Measurements from ENCODE around the gene PTPRJ.

Gene PTPRJ

DNA sequence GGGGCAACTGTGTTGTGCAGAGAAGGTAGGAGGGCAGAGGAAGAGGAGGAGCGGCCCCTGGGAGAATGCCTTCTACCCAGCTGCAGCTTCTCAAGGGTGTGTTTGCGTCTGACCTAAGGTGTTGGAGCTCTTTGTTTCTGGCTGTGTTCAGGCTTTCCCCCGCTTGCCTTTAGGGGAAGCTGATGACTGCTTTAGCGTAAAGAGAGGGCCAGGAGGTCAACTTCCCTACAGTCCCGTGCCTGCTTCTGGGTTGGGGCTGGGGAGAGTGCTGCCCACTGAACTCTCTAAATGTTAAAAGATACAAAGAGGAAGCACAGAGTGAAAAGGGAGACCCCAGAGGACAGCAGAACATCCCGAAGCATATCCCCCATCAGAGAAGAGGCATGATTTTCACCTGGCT is 99.2 kb downstream of the PTPRJ start:
- DNase-seq: no peak
- no peaks in the 10 kb centered on the region for H3K27me3 ChIP-seq (ENCODE audit: insufficient read depth, low read depth, severe bottlenecking)
- TF ChIP-seq, protein P1, sequence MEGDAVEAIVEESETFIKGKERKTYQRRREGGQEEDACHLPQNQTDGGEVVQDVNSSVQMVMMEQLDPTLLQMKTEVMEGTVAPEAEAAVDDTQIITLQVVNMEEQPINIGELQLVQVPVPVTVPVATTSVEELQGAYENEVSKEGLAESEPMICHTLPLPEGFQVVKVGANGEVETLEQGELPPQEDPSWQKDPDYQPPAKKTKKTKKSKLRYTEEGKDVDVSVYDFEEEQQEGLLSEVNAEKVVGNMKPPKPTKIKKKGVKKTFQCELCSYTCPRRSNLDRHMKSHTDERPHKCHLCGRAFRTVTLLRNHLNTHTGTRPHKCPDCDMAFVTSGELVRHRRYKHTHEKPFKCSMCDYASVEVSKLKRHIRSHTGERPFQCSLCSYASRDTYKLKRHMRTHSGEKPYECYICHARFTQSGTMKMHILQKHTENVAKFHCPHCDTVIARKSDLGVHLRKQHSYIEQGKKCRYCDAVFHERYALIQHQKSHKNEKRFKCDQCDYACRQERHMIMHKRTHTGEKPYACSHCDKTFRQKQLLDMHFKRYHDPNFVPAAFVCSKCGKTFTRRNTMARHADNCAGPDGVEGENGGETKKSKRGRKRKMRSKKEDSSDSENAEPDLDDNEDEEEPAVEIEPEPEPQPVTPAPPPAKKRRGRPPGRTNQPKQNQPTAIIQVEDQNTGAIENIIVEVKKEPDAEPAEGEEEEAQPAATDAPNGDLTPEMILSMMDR (IDR thresholded peaks at IDR 0.05; ENCODE audit: low read depth, low read length): no peak
- no peak overlapping the region for H3K27ac ChIP-seq
- H3K4me3 ChIP-seq (ENCODE audit: low read depth, low read length): no peak overlapping the region
- no peaks in the 10 kb centered on the region for H3K36me3 ChIP-seq
- H3K9me3 ChIP-seq (ENCODE audit: severe bottlenecking): no peaks in the 10 kb centered on the region

DNA sequence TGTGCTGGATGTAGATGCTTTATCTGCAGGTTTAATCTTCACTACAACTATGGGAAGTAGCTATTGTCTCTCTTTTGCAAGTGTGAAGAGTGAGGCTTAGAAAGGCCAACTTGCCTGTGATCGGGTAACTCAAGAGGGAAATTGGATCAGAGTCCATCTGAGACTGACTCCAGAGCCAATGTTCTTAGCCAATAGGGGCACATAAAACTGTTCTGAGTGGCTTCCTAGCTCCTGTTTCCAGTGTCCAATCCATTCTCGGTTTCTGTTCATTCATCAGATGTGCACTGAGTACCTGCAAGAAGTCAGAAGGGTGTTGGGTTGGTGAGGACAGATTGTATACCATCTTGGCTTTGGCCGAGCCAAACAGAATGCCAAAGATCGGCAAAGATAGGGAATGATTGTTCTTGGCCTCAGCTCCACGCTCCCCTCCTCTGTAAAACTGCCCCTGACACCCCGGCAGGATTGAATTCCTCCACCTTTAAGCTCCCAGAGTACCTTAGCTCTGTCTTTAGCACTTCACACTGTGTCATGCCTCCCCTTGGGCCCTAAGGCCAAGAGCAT is 100.0 kb downstream of the PTPRJ start:
- H3K4me3 ChIP-seq (ENCODE audit: low read depth, low read length): no peak overlapping the region
- no peaks in the 10 kb centered on the region for H3K9me3 ChIP-seq (ENCODE audit: severe bottlenecking)
- no peak overlapping the region for H3K27ac ChIP-seq
- DNase-seq: no peak
- TF ChIP-seq, protein P1 (IDR thresholded peaks at IDR 0.05; ENCODE audit: low read depth, low read length): no peak
- H3K27me3 ChIP-seq (ENCODE audit: insufficient read depth, low read depth, severe bottlenecking): no peaks in the 10 kb centered on the region
- H3K36me3 ChIP-seq: no peaks in the 10 kb centered on the region

DNA sequence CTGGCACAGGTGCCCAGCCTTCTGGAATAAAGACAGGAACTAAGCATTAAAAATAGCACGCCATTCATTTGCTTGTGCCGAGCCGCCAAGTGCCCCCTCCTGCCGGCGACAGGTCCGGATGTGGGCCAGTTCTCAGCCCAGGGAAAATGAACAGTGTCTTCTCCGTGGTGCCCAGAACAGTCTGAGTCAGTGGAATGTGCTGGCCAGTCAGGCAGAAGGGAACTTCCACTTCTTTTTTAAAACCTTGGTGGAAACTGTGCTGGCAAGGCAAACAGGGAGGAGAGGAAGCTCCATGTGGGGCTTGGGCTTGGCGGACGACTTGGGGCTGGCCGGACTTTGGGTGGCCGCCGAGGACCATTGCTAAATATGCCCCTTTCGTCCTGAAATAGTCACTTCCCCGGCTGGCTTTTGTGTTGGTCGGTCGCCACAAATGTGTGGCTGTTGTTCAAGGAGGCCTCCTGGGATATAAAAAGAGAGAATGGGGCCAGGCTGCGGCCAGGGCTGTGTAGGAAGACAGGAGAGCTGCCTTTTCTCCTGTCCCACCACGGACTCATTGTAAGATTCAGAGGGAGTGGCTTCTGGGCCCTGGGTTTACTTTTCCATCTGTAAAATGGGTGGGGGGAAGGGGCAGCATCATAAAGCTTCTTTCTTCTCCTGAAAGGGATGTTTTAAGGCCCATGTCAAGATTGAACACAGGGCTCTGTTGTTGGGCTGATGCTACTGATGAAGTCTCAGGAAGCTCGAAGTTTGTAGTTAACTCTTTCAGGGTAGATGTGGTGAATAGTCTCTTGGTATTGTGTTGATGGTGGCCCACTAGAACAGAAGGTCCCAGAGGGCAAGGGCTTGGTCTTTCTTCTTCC is 101.0 kb downstream of the PTPRJ start:
- Histone ChIP-seq H3K36me3 (no peaks in the 10 kb centered on the region), H3K4me3 (ENCODE audit: low read depth, low read length) (no peak overlapping the region), H3K27ac (no peak overlapping the region), H3K9me3 (ENCODE audit: severe bottlenecking) (no peaks in the 10 kb centered on the region), H3K27me3 (ENCODE audit: insufficient read depth, low read depth, severe bottlenecking) (no peaks in the 10 kb centered on the region)
- no peak for DNase-seq
- TF ChIP-seq, protein P1 (IDR thresholded peaks at IDR 0.05; ENCODE audit: low read depth, low read length): no peak

DNA sequence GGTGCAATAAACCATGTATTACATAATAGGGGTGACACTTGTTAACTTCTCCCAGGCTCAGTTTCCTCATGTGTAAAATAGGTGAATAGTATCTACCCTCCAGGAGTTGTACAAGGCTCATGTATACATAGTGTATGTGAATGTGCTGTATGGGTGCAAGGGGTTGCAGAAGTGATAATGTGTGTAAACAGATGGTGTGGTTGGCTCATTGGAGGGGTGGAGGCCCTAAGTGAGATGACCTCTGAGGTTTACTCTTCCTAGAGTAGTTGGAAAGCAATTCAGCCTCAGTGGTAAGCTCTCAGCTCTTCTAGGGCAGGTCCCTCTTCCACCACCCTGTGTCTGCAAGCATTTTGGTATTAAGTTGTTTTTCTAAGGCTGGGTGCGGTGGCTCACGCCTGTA is 102.4 kb downstream of the PTPRJ start:
- DNase-seq: no peak
- no peaks in the 10 kb centered on the region for H3K36me3 ChIP-seq
- no peaks in the 10 kb centered on the region for H3K9me3 ChIP-seq (ENCODE audit: severe bottlenecking)
- TF ChIP-seq, protein P1 (IDR thresholded peaks at IDR 0.05; ENCODE audit: low read depth, low read length): no peak
- no peak overlapping the region for H3K27ac ChIP-seq
- H3K27me3 ChIP-seq (ENCODE audit: insufficient read depth, low read depth, severe bottlenecking): no peaks in the 10 kb centered on the region
- H3K4me3 ChIP-seq (ENCODE audit: low read depth, low read length): no peak overlapping the region

DNA sequence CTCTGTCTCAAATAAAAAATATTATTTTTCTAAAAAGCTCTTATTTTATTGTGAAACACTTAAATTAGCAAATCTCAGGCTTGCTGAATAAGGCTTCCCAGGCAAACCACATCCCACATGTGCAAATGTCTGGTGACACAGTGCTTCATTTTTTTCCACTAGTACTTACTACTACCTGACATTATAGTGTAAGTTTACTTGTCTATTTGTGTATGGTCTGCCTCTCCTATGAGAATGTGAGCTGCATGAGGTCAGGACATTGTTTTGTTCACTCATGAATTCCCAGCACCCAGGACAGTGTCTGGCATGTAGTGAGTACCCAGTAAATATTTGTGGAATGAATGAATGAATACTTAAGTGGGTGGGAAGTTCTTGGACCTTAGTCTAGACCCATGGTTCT is 103.1 kb downstream of the PTPRJ start:
- TF ChIP-seq, protein P1 (IDR thresholded peaks at IDR 0.05; ENCODE audit: low read depth, low read length): no peak
- no peaks in the 10 kb centered on the region for H3K9me3 ChIP-seq (ENCODE audit: severe bottlenecking)
- no peaks in the 10 kb centered on the region for H3K27me3 ChIP-seq (ENCODE audit: insufficient read depth, low read depth, severe bottlenecking)
- no peak for DNase-seq
- H3K4me3 ChIP-seq (ENCODE audit: low read depth, low read length): no peak overlapping the region
- H3K36me3 ChIP-seq: no peaks in the 10 kb centered on the region
- no peak overlapping the region for H3K27ac ChIP-seq

Measured in WERI-Rb-1 (cell line).